HepG2 (cell line): ENCODE measurements around the gene MBD5. TPM values are rescaled to one million over a fixed set of nuclear protein-coding genes. Genes with fewer than 3 reads are reported as not detected.
A peak's percentile ranks its signal among the peaks of the same experiment; 100 is the strongest.

Source experiments
- ASH2L ChIP-seq: fragments of 300-600, 200-600 bp; sonication (generic); IDR thresholded peaks from 2 replicates; pipeline ENCODE4 v1.7.0; 2017; ENCODE audit warnings: low read depth, mild to moderate bottlenecking, moderate library complexity, mixed read lengths, low read length; ENCODE audit not compliant: insufficient read length
- FOXA1 ChIP-seq, 2 experiments: fragments of 450-650 bp in 1 of 2; sonication (generic) in 1 of 2; formaldehyde crosslinking in 1 of 2; IDR thresholded peaks; 2 replicates each; pipeline versions ENCODE4 v1.4.0 to v1.6.1; 2016 to 2020; ENCODE audit warnings: missing genetic modification reagents in 1 of 2
- HMG20B ChIP-seq: conservative IDR thresholded peaks from 2 replicates; pipeline ENCODE4 v1.6.1; 2016; ENCODE audit warnings: missing genetic modification reagents, missing compliant biosample characterization
- IKZF1 ChIP-seq: fragments of 450-650 bp; IDR thresholded peaks from 2 replicates; pipeline ENCODE4 v1.7.1; 2016
- KIAA2018 ChIP-seq: sonication (generic); formaldehyde crosslinking; IDR thresholded peaks from 2 replicates; pipeline ENCODE4 v1.5.0; 2020; ENCODE audit warnings: mild to moderate bottlenecking, missing genetic modification reagents, borderline replicate concordance
- MBNL3 ChIP-seq: fragments of 250-450 bp; sonication (Bioruptor Pico); conservative IDR thresholded peaks from 2 replicates; pipeline ENCODE4 v1.8.0; 2022; ENCODE audit warnings: mild to moderate bottlenecking, inconsistent platforms
- MTF1 ChIP-seq: sonication (generic); formaldehyde crosslinking; IDR thresholded peaks from 2 replicates; pipeline ENCODE4 v1.5.0; 2020; ENCODE audit warnings: missing genetic modification reagents
- POLR2G ChIP-seq: fragments of 200-400 bp; formaldehyde crosslinking; IDR thresholded peaks from 2 replicates; pipeline ENCODE4 v1.6.1; 2018; ENCODE audit warnings: mild to moderate bottlenecking, low read depth, low read length, moderate library complexity
- RFX5 ChIP-seq: IDR thresholded peaks from 2 replicates; pipeline ENCODE4 v1.6.1; 2011; ENCODE audit warnings: low read depth, low read length, improper control_type of control experiment
- RNF2 ChIP-seq: fragments of 450-650 bp; conservative IDR thresholded peaks from 2 replicates; pipeline ENCODE4 v1.6.1; 2016; ENCODE audit warnings: low read depth
- ZBTB21 ChIP-seq: sonication (generic); formaldehyde crosslinking; IDR thresholded peaks from 2 replicates; pipeline ENCODE4 v1.4.0; 2020; ENCODE audit warnings: missing genetic modification reagents
- ZBTB7A ChIP-seq: sonication (generic); formaldehyde crosslinking; IDR thresholded peaks from 2 replicates; pipeline ENCODE4 v1.8.0; 2022; ENCODE audit warnings: mild to moderate bottlenecking, missing genetic modification reagents
- ZFY ChIP-seq: sonication (generic); formaldehyde crosslinking; IDR thresholded peaks from 2 replicates; pipeline ENCODE4 v1.4.0; 2020; ENCODE audit warnings: missing genetic modification reagents
- ZNF24 ChIP-seq: fragments of 450-650 bp; IDR thresholded peaks from 2 replicates; pipeline ENCODE4 v1.6.1; 2017; ENCODE audit warnings: antibody characterized with exemption, mild to moderate bottlenecking
- ZNF513 ChIP-seq: sonication (generic); formaldehyde crosslinking; conservative IDR thresholded peaks from 2 replicates; pipeline ENCODE4 v1.5.0; 2020; ENCODE audit warnings: missing genetic modification reagents
- ZNF547 ChIP-seq: sonication (generic); formaldehyde crosslinking; IDR thresholded peaks from 2 replicates; pipeline ENCODE4 v1.5.1; 2020; ENCODE audit warnings: mild to moderate bottlenecking, missing genetic modification reagents
- ZNF83 ChIP-seq: sonication (generic); formaldehyde crosslinking; IDR thresholded peaks from 2 replicates; pipeline ENCODE4 v1.4.0; 2020; ENCODE audit warnings: missing genetic modification reagents, mild to moderate bottlenecking, borderline replicate concordance
- polyA plus RNA-seq, 8 experiments: library from polyadenylated mRNA; depleted of rRNA in 3 of 8; stranded (reverse) in 7 of 8; unstranded in 1 of 8; fragments of >200 nt; fragmentation: Illumina TruSeq in 4 of 8; extraction: Trizol in 4 of 8; gene quantifications; 2 replicates each; pipeline versions ENCODE4 v1.2.1 to v1.2.3, GENCODE V29; 2011 to 2016; ENCODE audit warnings: low read depth in 4 of 8, missing spikeins in 1 of 8, mixed read lengths in 1 of 8; ENCODE audit not compliant: insufficient read depth in 1 of 8
- total RNA-seq, 5 experiments: library from RNA; depleted of rRNA; stranded (reverse); fragments of >200 nt; fragmentation: Illumina TruSeq; extraction: Trizol; gene quantifications; 2 replicates each; pipeline ENCODE4 v1.2.3, GENCODE V29; 2016; ENCODE audit warnings: low read depth in 1 of 5
- TF ChIP-seq, protein P1 (sequence below): sonication (generic); formaldehyde crosslinking; IDR thresholded peaks from 2 replicates; pipeline ENCODE4; 2020; ENCODE audit warnings: missing genetic modification reagents, mild to moderate bottlenecking, borderline replicate concordance

The MBD5 gene
- total and polyA plus RNA-seq, 2 of the 13 experiments (the other 11 are each of a cell fraction or from before 2014, with no cell fraction given): 13.5 to 26.4 TPM

GRCh38 chr2:148509288-148509902 lies 488.5 kb downstream of the MBD5 start (continued):
- TF ChIP-seq MBNL3 (CRISPR knock-in tag) (no peak), ZNF547 (CRISPR knock-in tag) (peak; percentile 69; the same call in 1 of the 2 replicates), IKZF1 (no peak), RFX5 (no peak), FOXA1 (IDR thresholded peaks at IDR 0.05) (no peak), FOXA1 (CRISPR knock-in tag; IDR thresholded peaks at IDR 0.05) (0 out of 2 replicates have a peak, but pooled peaks have one; percentile 32), ZNF24 (peak; percentile 67; the same call in 1 of the 2 replicates), RNF2 (peak; percentile 89), MTF1 (CRISPR knock-in tag) (no peak), KIAA2018 (no peak), ZBTB21 (peak; percentile 52; the same call in 1 of the 2 replicates), ZBTB7A (CRISPR knock-in tag) (peak; percentile 84; the same call in 1 of the 2 replicates), ZNF83 (CRISPR knock-in tag) (no peak), HMG20B (CRISPR knock-in tag) (peak; percentile 55; the same call in 1 of the 2 replicates), ASH2L (peak; percentile 66), ZFY (CRISPR knock-in tag) (peak; percentile 46), POLR2G (no peak), ZNF513 (CRISPR knock-in tag) (no peak)
- TF ChIP-seq, protein P1, sequence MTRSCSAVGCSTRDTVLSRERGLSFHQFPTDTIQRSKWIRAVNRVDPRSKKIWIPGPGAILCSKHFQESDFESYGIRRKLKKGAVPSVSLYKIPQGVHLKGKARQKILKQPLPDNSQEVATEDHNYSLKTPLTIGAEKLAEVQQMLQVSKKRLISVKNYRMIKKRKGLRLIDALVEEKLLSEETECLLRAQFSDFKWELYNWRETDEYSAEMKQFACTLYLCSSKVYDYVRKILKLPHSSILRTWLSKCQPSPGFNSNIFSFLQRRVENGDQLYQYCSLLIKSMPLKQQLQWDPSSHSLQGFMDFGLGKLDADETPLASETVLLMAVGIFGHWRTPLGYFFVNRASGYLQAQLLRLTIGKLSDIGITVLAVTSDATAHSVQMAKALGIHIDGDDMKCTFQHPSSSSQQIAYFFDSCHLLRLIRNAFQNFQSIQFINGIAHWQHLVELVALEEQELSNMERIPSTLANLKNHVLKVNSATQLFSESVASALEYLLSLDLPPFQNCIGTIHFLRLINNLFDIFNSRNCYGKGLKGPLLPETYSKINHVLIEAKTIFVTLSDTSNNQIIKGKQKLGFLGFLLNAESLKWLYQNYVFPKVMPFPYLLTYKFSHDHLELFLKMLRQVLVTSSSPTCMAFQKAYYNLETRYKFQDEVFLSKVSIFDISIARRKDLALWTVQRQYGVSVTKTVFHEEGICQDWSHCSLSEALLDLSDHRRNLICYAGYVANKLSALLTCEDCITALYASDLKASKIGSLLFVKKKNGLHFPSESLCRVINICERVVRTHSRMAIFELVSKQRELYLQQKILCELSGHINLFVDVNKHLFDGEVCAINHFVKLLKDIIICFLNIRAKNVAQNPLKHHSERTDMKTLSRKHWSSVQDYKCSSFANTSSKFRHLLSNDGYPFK (CRISPR knock-in tag): peak; percentile 66; the same call in 1 of the 2 replicates
